ENCODE measurements around the gene PEDS1. TPM values are rescaled to one million over a fixed set of nuclear protein-coding genes. Genes with fewer than 3 reads are reported as not detected.

The PEDS1 gene
- total and polyA plus RNA-seq, 2 of the 13 experiments (the other 11 are each of a cell fraction or from before 2014, with no cell fraction given), result 30.5 to 93.9 TPM

DNA sequence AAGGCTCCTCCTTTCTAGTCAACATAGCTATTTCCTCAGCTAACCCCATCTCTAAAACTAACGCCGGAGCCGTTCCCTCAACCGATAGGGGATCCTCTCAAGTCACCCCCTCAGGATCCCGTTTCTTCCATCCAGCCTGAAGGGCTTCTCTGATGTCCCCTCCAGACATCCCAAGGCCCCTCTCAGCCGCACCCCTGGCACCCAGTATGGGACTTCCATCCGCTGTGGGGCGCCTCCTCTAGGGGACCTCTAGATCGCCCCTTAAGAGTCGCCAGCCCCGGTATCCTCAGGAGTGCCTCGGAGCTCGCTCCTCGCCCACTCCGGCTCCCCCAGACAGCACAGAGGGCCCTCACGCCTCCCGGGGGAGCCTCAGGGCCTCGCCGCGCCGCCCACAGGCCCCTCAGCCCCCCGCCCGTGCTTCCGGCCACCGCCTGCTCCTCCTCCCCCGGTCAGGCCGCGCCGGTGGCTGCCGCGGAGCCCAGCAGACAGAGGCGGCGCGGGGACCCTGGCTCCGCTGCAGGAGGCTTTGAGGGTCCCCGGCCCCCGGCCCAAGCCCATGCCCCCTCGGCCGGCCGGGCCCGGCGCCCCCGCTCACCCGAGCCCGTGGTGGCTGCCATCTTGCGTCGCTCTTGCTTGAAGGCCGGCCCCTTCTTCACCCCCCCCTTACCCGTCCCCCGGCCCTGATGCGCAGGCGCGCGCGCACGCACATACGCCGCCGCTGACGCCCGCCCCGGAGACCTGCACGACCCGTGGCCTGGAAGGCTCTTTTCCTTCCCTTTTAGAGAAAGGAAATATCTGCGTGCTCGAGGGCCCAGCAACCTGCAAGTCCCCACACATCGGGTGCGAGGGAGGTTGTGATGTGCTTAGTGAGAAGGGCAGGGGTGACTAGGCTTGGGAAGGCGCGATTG lies 40.8 kb downstream of the PEDS1 start, which contains the start of gene UBE2V1 (continued):
- TF ChIP-seq PHF5A (CRISPR knock-in tag; IDR thresholded peaks at IDR 0.05; ENCODE audit: low read depth, unreplicated experiment) (peak; percentile 22), ZNF552 (CRISPR knock-in tag; IDR thresholded peaks at IDR 0.05; ENCODE audit: borderline replicate concordance) (peak; percentile 56; the same call in 1 of the 2 replicates), RARA (CRISPR knock-in tag; IDR thresholded peaks at IDR 0.05) (no peak; the same call in 1 of the 2 replicates), HES4 (CRISPR knock-in tag; IDR thresholded peaks at IDR 0.05; ENCODE audit: borderline replicate concordance) (peak; percentile 85; the same call in 1 of the 2 replicates), ZBTB7B (CRISPR knock-in tag; IDR thresholded peaks at IDR 0.05) (0 out of 2 replicates have a peak, but pooled peaks have one; percentile 17), ZNF543 (CRISPR knock-in tag; IDR thresholded peaks at IDR 0.05) (peak; percentile 68; the same call in 1 of the 2 replicates), ZNF644 (CRISPR knock-in tag; IDR thresholded peaks at IDR 0.05; ENCODE audit: low read depth) (no peak), ZKSCAN1 (IDR thresholded peaks at IDR 0.05; ENCODE audit: low read length) (peak; percentile 11; the same call in 1 of the 2 replicates), TMF1 (CRISPR knock-in tag; IDR thresholded peaks at IDR 0.05; ENCODE audit: low read depth) (peak; percentile 93; the same call in 1 of the 2 replicates), ATRX (CRISPR knock-in tag; IDR thresholded peaks at IDR 0.05; ENCODE audit: borderline replicate concordance) (no peak), ZNF549 (CRISPR knock-in tag; IDR thresholded peaks at IDR 0.05) (0 out of 2 replicates have a peak, but pooled peaks have one; percentile 7), JUN (CRISPR knock-in tag; IDR thresholded peaks at IDR 0.05) (peak; percentile 53; the same call in 1 of the 2 replicates)
- TF ChIP-seq, protein P1, sequence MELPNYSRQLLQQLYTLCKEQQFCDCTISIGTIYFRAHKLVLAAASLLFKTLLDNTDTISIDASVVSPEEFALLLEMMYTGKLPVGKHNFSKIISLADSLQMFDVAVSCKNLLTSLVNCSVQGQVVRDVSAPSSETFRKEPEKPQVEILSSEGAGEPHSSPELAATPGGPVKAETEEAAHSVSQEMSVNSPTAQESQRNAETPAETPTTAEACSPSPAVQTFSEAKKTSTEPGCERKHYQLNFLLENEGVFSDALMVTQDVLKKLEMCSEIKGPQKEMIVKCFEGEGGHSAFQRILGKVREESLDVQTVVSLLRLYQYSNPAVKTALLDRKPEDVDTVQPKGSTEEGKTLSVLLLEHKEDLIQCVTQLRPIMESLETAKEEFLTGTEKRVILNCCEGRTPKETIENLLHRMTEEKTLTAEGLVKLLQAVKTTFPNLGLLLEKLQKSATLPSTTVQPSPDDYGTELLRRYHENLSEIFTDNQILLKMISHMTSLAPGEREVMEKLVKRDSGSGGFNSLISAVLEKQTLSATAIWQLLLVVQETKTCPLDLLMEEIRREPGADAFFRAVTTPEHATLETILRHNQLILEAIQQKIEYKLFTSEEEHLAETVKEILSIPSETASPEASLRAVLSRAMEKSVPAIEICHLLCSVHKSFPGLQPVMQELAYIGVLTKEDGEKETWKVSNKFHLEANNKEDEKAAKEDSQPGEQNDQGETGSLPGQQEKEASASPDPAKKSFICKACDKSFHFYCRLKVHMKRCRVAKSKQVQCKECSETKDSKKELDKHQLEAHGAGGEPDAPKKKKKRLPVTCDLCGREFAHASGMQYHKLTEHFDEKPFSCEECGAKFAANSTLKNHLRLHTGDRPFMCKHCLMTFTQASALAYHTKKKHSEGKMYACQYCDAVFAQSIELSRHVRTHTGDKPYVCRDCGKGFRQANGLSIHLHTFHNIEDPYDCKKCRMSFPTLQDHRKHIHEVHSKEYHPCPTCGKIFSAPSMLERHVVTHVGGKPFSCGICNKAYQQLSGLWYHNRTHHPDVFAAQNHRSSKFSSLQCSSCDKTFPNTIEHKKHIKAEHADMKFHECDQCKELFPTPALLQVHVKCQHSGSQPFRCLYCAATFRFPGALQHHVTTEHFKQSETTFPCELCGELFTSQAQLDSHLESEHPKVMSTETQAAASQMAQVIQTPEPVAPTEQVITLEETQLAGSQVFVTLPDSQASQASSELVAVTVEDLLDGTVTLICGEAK (IDR thresholded peaks at IDR 0.05), result no peak
- TF ChIP-seq, protein P1 (CRISPR knock-in tag; IDR thresholded peaks at IDR 0.05), result peak; percentile 84
- TF ChIP-seq, protein P2, sequence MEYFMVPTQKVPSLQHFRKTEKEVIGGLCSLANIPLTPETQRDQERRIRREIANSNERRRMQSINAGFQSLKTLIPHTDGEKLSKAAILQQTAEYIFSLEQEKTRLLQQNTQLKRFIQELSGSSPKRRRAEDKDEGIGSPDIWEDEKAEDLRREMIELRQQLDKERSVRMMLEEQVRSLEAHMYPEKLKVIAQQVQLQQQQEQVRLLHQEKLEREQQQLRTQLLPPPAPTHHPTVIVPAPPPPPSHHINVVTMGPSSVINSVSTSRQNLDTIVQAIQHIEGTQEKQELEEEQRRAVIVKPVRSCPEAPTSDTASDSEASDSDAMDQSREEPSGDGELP (IDR thresholded peaks at IDR 0.05; ENCODE audit: borderline replicate concordance, low read depth), result no peak; the same call in 1 of the 2 replicates
- TF ChIP-seq, protein P3, sequence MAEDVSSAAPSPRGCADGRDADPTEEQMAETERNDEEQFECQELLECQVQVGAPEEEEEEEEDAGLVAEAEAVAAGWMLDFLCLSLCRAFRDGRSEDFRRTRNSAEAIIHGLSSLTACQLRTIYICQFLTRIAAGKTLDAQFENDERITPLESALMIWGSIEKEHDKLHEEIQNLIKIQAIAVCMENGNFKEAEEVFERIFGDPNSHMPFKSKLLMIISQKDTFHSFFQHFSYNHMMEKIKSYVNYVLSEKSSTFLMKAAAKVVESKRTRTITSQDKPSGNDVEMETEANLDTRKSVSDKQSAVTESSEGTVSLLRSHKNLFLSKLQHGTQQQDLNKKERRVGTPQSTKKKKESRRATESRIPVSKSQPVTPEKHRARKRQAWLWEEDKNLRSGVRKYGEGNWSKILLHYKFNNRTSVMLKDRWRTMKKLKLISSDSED (CRISPR knock-in tag; IDR thresholded peaks at IDR 0.05), result no peak; the same call in 1 of the 2 replicates

Data from HepG2 (cell line).